Small intestine (tissue), 7 donors: ENCODE measurements around the gene SEC14L6. TPM values are rescaled to one million over a fixed set of nuclear protein-coding genes. Genes with fewer than 3 reads are reported as not detected.
A peak's percentile ranks its signal among the peaks of the same experiment; 100 is the strongest.
"Not testable (repeated sequence)": the region's sequence is repeated elsewhere in the genome, so short reads cannot be mapped to it uniquely, and the experiment has no call there.

Experiments
- DNase-seq, 2 donors: peaks; one replicate each; pipeline versions ENCODE4 v3.0.0 to v3.0.0-alpha.2; 2013
- FAIRE-seq: peaks from 2 replicates; lab custom pipeline; 2012; peaks lifted over from hg19 to GRCh38; lab: Jason Lieb, UNC
- H3K27ac ChIP-seq, 3 donors: one replicate each; pipeline ENCODE4 v1.5.1; 2013; ENCODE audit warnings: low read length in 2 of 3, mild to moderate bottlenecking in 2 of 3, control low read depth in 1 of 3, inconsistent platforms in 1 of 3, low read depth in 1 of 3, moderate library complexity in 1 of 3
- H3K27me3 ChIP-seq, 3 donors: one replicate each; pipeline ENCODE4 v1.6.1; 2013; ENCODE audit warnings: low read length in 3 of 3, inconsistent platforms in 1 of 3; ENCODE audit not compliant: control insufficient read depth in 3 of 3, insufficient read depth in 3 of 3
- H3K36me3 ChIP-seq, 3 donors: one replicate each; pipeline ENCODE4 v1.6.1; 2013; ENCODE audit warnings: low read length in 3 of 3, inconsistent platforms in 1 of 3, low read depth in 1 of 3, mild to moderate bottlenecking in 1 of 3, moderate library complexity in 1 of 3; ENCODE audit not compliant: control insufficient read depth in 3 of 3, insufficient read depth in 2 of 3
- H3K4me1 ChIP-seq, 3 donors: one replicate each; pipeline ENCODE4 v1.6.1; 2013; ENCODE audit warnings: low read length in 2 of 3, inconsistent platforms in 1 of 3, low read depth in 1 of 3, mild to moderate bottlenecking in 1 of 3, moderate library complexity in 1 of 3; ENCODE audit not compliant: control insufficient read depth in 3 of 3, insufficient read depth in 2 of 3
- H3K4me3 ChIP-seq, 3 donors: one replicate each; pipeline ENCODE4 v1.5.1; 2013; ENCODE audit warnings: low read length in 3 of 3, control low read depth in 1 of 3, inconsistent platforms in 1 of 3, low read depth in 1 of 3, mild to moderate bottlenecking in 1 of 3, moderate library complexity in 1 of 3
- H3K9me3 ChIP-seq, 2 donors: one replicate each; pipeline ENCODE4 v1.6.1; 2013; ENCODE audit warnings: low read depth in 1 of 2, low read length in 1 of 2; ENCODE audit not compliant: control insufficient read depth in 2 of 2, insufficient read depth in 1 of 2
- WGBS, 3 donors: extraction: QIAGEN DNeasy Blood & Tissue Kit; methylation state at CpG; one replicate each; pipeline ENCODE4 v1.1.7; 2013; 5-methylcytosine and 5-hydroxymethylcytosine counted together
- polyA plus RNA-seq, 4 donors: library from polyadenylated mRNA; stranded (reverse) in 3 of 4; unstranded in 1 of 4; fragments of 200-250 nt in 3 of 4; fragments of 120-200 nt in 1 of 4; gene quantifications; one replicate each; pipeline versions ENCODE4 v1.2.1 to v1.2.3, GENCODE V29; 2013
- donor health status: healthy with polysubstance abuse.
- donor health status: control.
- donor health status: control.
- donor health status: Bipolar disorder and iron deficiency.
- donor health status: healthy.

The SEC14L6 gene
- polyA plus RNA-seq, 4 donors, result 0.15 to 1.2 TPM; not detected in 2

DNA sequence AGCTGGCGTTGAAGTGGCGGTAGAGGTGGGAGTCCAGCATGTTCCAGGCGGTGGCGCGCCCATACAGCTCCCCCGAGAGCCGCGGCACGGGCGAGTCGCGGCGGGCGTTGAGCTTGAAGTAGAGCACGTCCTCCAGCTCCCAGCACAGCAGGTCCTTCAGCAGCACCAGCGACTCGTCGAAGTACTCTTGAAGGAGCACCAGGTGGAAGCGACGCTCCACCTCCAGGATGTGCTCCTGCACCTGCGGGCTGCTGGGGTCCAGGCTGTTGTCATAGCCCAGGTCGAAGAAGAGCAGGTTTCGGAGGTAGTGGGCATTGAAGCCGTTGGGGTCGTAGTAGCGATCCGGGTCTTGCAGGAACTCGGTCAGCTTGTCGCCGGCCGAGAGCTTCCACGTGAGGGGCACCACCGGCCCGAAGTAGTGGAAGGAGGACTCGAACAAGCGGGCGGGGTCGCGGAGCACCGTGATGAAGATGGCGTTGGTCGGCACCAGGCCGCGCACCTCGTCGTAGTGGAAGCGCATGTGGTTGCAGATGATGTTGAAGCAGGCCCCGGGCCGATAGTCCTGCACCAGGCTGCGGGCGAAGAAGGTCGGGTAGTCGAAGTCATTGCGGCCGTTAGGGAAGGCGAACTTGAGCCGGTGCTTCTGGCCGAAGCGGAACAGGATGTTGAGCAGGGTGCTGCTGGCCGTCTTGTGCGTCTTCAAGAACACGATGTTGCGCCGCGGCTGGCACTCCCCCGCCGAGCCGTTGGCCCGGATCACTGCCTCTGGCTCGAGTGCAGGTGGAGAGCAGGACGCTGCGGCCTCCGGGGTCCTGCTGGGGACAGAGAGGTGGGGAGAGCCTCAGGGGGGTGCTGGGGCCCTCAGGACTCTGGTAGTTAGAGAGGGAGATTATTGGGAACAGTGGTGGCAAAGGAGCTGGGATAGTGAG is 9.0 kb upstream of the SEC14L6 start:
- DNase-seq (no peak), FAIRE-seq (no peak)
- Histone ChIP-seq H3K9me3 (no peaks in the 10 kb centered on the region), H3K36me3 (peaks cover 0 to 57% (median 5%) of the 10 kb centered on the region in 3 donors), H3K27ac (no peak overlapping the region), H3K4me3 (no peak overlapping the region), H3K4me1 (peaks cover 0 to 12% (median 0%) of the 10 kb centered on the region in 3 donors), H3K27me3 (no peaks in the 10 kb centered on the region)
- WGBS, 3 donors, result 94 to 96% (median 96%) methylated on average over 71 to 73 of the region's 73 CpGs

DNA sequence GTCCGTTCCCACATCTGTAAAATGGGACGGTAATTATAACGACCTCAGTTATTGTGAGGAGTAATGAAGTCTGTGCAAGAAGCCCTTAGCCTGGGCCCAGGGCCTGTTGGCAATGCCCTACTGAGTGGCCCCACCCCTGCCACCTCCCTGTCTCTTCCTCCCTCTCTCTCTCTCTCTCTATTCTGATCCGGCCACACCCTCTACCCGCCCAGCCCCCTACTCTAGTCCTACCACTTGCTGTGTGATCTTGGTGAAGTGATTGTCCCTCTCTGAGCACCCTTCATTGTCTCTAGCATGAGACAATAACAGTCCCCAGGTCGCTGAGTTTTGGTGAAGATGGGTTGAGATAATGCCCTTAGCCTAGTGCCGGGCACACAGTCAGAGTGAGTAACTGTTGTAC is 7.4 kb upstream of the SEC14L6 start:
- DNase-seq, result no peak
- H3K4me3 ChIP-seq, result no peak overlapping the region
- no peaks in the 10 kb centered on the region for H3K9me3 ChIP-seq
- FAIRE-seq, result no peak
- no peak overlapping the region for H3K27ac ChIP-seq
- no peaks in the 10 kb centered on the region for H3K27me3 ChIP-seq
- H3K4me1 ChIP-seq, result no peaks in the 10 kb centered on the region
- peaks cover 0 to 52% (median 5%) of the 10 kb centered on the region in 3 donors for H3K36me3 ChIP-seq
- WGBS, 3 donors, result 82 to 90% (median 87%) methylated on average over 7 of the region's 7 CpGs

DNA sequence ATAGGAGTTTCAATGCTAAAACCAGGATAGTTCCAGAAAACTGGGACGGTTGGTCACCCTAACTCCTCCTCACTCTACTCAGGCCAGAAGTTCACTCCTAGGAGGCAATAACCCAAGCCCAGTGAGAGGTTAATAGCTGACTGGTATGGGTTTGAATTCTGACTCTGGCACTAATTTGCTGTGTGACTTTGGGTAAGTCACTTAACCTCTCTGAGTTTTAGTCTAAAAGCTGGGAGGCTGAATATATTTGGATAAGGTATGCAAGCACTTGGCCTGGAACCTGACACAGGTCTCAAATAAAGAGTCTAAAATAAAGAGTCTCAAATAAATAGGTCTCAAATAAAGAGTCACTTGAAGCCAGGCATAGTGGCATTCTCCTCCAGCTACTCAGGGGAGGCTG is 6.2 kb upstream of the SEC14L6 start:
- Histone ChIP-seq H3K4me1 (no peaks in the 10 kb centered on the region), H3K27ac (no peak overlapping the region), H3K27me3 (no peaks in the 10 kb centered on the region), H3K4me3 (no peak overlapping the region), H3K9me3 (no peaks in the 10 kb centered on the region), H3K36me3 (peaks cover 0 to 44% (median 5%) of the 10 kb centered on the region in 3 donors)
- FAIRE-seq (no peak), DNase-seq (no peak)
- 0 to 41% (median 37%) methylated on average over 1 of the region's 1 CpG for WGBS, 3 donors

DNA sequence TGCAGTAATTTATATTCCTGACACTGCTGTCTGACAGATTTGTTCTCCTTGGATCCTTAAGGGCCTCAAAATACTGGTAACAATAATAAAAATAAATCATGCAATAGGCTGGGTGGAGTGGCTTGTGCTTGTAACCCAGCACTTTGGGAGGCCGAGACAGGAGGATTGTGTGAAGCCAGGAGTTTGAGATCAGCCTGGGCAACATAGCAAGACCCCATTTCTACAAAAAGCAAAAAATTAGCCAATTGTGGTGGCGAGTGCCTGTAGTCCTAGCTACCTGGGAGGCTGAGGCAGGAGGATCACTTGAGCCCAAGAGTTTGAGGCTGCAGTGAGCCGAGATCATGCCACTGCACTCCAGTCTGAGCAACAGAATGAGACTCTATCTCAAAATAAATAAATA is 5.3 kb upstream of the SEC14L6 start:
- DNase-seq, FAIRE-seq, H3K9me3 ChIP-seq, H3K4me3 ChIP-seq, H3K27ac ChIP-seq, H3K27me3 ChIP-seq, H3K4me1 ChIP-seq: not testable (repeated sequence)
- 82 to 96% (median 90%) methylated on average over 3 of the region's 3 CpGs for WGBS, 3 donors
- peaks cover 0 to 38% (median 5%) of the 10 kb centered on the region in 3 donors for H3K36me3 ChIP-seq

DNA sequence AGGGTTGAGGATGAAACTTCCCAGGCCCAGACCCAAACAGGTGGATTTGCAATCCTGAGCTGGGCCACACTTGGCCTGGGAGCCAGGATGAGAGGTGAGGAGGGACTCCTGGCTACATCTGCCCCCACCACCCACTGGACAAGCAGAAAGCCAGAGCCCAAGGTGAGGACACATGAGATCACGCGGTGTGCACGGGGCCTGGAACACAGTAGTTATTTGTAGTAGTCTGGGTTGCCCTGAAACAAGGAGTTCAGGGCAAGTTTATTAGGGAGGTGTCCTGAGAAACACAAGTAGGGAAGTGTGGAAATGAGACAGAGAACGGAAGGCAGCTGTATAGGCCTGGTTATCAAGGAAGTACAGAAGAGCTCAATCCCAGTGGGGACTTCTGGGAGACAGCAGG is 647 bp upstream of the SEC14L6 start:
- H3K4me1 ChIP-seq, result peaks cover 0 to 7% (median 0%) of the 10 kb centered on the region in 3 donors
- peaks cover 2 to 11% (median 4%) of the 10 kb centered on the region in 3 donors for H3K27me3 ChIP-seq
- peaks cover 0 to 2% (median 0%) of the 10 kb centered on the region in 3 donors for H3K36me3 ChIP-seq
- DNase-seq, result no peak
- 84 to 95% (median 86%) methylated on average over 4 of the region's 4 CpGs for WGBS, 3 donors
- no peak for FAIRE-seq
- H3K27ac ChIP-seq, result no peak overlapping the region
- no peak overlapping the region for H3K4me3 ChIP-seq
- H3K9me3 ChIP-seq, result no peaks in the 10 kb centered on the region

DNA sequence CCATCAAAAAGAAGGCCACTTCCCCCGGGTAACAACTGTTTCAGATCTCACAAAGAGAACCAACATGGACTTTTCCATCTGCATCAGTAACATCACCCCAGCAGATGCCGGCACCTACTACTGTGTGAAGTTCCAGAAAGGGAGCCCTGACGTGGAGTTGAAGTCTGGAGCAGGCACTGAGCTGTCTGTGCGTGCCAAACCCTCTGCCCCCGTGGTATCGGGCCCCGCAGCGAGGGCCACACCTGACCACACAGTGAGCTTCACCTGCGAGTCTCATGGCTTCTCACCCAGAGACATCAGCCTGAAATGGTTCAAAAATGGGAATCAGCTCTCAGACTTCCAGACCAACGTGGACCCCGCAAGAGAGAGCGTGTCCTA is 3.7 kb downstream of the SEC14L6 start:
- FAIRE-seq (no peak), DNase-seq (no peak)

DNA sequence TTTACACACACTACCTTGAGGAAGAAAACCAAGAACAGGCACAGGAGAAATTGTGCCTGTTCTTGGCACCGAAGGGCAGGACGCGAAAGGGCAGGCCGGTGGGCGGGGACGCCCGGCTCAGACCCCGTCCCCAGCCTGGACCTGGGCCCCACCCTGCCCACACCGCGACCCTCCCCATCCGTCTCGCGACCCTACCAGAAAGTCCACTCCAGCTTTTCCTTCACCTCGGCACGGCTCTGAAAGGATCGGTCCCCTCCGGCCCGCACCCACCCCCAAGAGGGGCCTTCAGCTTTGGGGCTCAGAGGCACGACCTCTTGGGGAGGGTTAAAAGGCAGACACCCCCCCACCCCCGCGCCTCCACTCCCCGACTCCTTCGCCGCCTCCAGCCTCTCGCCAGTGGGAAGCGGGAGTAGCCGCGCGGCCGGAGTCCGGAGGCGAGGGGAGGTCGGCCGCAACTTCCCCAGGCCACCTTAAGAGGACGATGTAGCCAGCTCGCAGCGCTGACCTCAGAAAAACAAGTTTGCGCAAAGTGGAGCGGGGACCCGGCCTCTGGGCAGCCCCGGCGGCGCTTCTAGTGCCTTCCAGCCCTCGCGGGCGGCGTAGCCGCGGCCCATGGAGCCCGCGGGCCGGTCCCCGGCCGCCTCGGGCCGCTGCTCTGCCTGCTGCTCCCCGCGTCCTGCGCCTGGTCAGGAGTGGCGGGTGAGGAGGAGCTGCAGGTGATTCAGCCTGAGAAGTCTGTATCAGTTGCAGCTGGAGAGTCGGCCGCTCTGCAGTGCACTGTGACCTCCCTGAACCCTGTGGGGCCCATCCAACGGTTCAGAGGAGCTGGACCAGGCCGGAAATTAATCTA is 4.4 kb downstream of the SEC14L6 start:
- DNase-seq (peak in 1 of 2 donors; percentile 46), FAIRE-seq (no peak)
- no peak overlapping the region for H3K27ac ChIP-seq
- H3K9me3 ChIP-seq, result no peaks in the 10 kb centered on the region
- peak overlapping the region in 2 of 3 donors; percentile 32 to 34 for H3K4me3 ChIP-seq
- H3K27me3 ChIP-seq, result peaks cover 2 to 19% (median 8%) of the 10 kb centered on the region in 3 donors
- H3K4me1 ChIP-seq, result peaks cover 0 to 7% (median 0%) of the 10 kb centered on the region in 3 donors
- 1 to 4% (median 4%) methylated on average over 53 to 64 of the region's 64 CpGs for WGBS, 3 donors
- H3K36me3 ChIP-seq, result no peaks in the 10 kb centered on the region

More for the DNA sequence above, 3.7 kb downstream of the SEC14L6 start:
- Histone ChIP-seq H3K36me3 (no peaks in the 10 kb centered on the region), H3K27me3 (peaks cover 2 to 19% (median 8%) of the 10 kb centered on the region in 3 donors), H3K27ac (no peak overlapping the region), H3K4me1 (peaks cover 0 to 7% (median 0%) of the 10 kb centered on the region in 3 donors), H3K9me3 (no peaks in the 10 kb centered on the region), H3K4me3 (peak overlapping the region in 1 of 3 donors; percentile 32)
- WGBS, 3 donors, result 63 to 81% (median 65%) methylated on average over 12 of the region's 12 CpGs

DNA sequence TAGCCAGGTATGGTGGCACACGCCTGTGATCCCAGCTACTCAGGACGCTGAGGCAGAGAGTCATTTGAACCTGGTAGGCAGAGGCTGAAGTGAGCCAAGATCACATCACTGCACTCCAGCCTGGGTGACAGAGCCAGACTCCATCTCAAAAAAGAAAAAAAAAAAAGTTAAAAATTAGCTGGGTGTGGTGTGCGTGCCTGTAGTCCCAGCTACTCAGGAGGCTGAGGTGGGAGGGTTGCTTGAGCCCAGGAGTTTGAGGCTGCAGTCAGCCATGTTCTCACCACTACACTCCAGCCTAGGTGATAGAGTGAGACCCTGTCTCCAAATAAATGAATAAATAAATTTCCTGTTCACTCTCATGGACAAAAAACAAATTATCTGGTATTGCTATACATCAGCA is 5.0 kb downstream of the SEC14L6 start:
- 60 to 89% (median 81%) methylated on average over 3 of the region's 3 CpGs for WGBS, 3 donors
- H3K4me3 ChIP-seq, FAIRE-seq: not testable (repeated sequence)

More for the DNA sequence above, 5.0 kb downstream of the SEC14L6 start:
- not testable (repeated sequence) for H3K9me3 ChIP-seq, H3K4me1 ChIP-seq, H3K36me3 ChIP-seq, DNase-seq, H3K27ac ChIP-seq
- peaks cover 2 to 19% (median 8%) of the 10 kb centered on the region in 3 donors for H3K27me3 ChIP-seq
